Right cardiac atrium (tissue), 5 donors: ENCODE measurements around the gene IGF2BP3. TPM values are rescaled to one million over a fixed set of nuclear protein-coding genes. Genes with fewer than 3 reads are reported as not detected.

ENCODE experiments used
- ATAC-seq, 2 donors: fragments of 200-7000 bp; cut with Tn5 transposase; one replicate each; pipeline versions ENCODE4 v1.8.0 to v1.9.1; 2020; ENCODE audit warnings: moderate library complexity in 2 of 2, mild to moderate bottlenecking in 1 of 2
- DNase-seq, 3 donors: peaks; one replicate each; pipeline ENCODE4 v3.0.0-alpha.2; 2020
- H3K27ac ChIP-seq: one replicate; pipeline ENCODE4 v1.5.1; 2013; ENCODE audit warnings: mild to moderate bottlenecking, low read length, control low read depth, moderate library complexity
- H3K27me3 ChIP-seq: one replicate; pipeline ENCODE4 v1.6.1; 2013; ENCODE audit not compliant: control insufficient read depth, insufficient read depth
- H3K4me1 ChIP-seq: one replicate; pipeline ENCODE4 v1.6.1; 2013; ENCODE audit warnings: low read length; ENCODE audit not compliant: control insufficient read depth, insufficient read depth
- H3K4me3 ChIP-seq: one replicate; pipeline ENCODE4 v1.5.1; 2013; ENCODE audit warnings: low read length, control low read depth
- H3K9me3 ChIP-seq: one replicate; pipeline ENCODE4 v1.6.1; 2013; ENCODE audit warnings: low read length; ENCODE audit not compliant: control insufficient read depth
- WGBS: extraction: QIAGEN DNeasy Blood & Tissue Kit; methylation state at CpG from one replicate; pipeline ENCODE4 v1.1.7; 2013; 5-methylcytosine and 5-hydroxymethylcytosine counted together
- intact Hi-C, 4 donors: fragments of 100-400 bp; cut with DNase I; formaldehyde crosslinking; loops; one replicate each; pipeline versions ENCODE4 v1.11.0 to v1.14.0; 2022 to 2023
- polyA plus RNA-seq: library from polyadenylated mRNA; stranded (reverse); fragments of 200-250 nt; gene quantifications from one replicate; pipeline ENCODE4 v1.2.3, GENCODE V29; 2013
- total RNA-seq, 4 donors: library from RNA; stranded (reverse); fragmentation: NEBNext Ultra II Directional; extraction: Animal tissue kit (Norgen Biotek cat#: 25700); gene quantifications; one replicate each; pipeline ENCODE4 v1.2.1, GENCODE V29; 2021
- donor health status: healthy with polysubstance abuse.
- donor health status: DM: no; HTN: yes; CAD: no.
- donor health status: DM: no; HTN: no; CAD: no.
- donor health status: DM: no; HTN: yes; CAD: no; lungs with severe emphysema.
- donor health status: DM: yes; HTN: yes; CAD: no.

Gene IGF2BP3
- total and polyA plus RNA-seq, 5 donors: 0.02 to 0.22 (median 0.14) TPM; not detected in 2

- no peaks in the 10 kb centered on the region for H3K9me3 ChIP-seq
- DNase-seq (no peak), ATAC-seq (no peak)
- WGBS: 80% methylated on average over 6 of the region's 6 CpGs
- H3K4me3 ChIP-seq: no peak overlapping the region
- no peak overlapping the region for H3K27ac ChIP-seq
- intact Hi-C loops: no loop called here
- H3K27me3 ChIP-seq: peaks cover 3% of the 10 kb centered on the region
- H3K4me1 ChIP-seq: no peaks in the 10 kb centered on the region
Observed at GRCh38 chr7:23450518-23450917, 19.8 kb downstream of the IGF2BP3 start.

DNA sequence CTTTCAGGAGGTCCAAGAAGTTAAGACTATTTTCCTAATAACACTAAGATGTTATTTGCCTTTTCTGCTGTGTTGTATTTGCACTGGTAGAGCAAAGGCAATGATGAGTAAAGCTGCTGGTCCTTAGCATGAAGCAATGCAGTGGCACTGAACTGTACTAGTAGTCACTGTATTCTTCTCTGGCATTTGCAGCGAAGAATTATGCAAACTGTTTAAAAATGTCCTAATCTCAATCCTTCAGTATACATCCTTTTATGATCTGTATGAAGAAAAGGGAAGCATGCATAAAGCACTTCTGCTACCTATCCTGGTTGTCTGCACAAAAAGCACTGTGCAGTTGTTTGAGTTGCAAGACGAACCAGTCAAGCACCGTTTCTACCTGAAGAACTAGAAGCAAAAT lies 20.4 kb downstream of the IGF2BP3 start:
- intact Hi-C loops: no loop called here
- Histone ChIP-seq H3K4me1 (no peaks in the 10 kb centered on the region), H3K9me3 (no peaks in the 10 kb centered on the region), H3K27ac (no peak overlapping the region), H3K4me3 (no peak overlapping the region), H3K27me3 (peaks cover 3% of the 10 kb centered on the region)
- 83% methylated on average over 3 of the region's 3 CpGs for WGBS
- no peak for ATAC-seq
- DNase-seq: no peak

DNA sequence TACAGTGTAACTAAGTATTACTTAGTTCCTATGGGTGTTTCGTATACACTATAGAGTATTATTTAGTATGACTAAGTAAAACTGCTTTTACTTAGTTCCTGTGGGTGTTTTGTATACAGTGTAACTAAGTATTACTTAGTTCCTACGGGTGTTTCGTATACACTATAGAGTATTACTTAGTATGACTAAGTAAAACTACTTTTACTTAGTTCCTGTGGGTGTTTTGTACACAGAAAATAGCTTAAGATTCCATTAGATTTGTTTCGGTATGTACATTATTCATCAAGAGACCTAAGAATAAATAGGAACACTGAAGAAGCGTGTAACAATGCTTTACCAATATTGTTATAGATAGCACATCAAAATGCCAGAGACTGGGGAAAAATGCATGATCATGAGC lies 25.0 kb downstream of the IGF2BP3 start:
- Histone ChIP-seq H3K9me3 (no peaks in the 10 kb centered on the region), H3K27me3 (no peaks in the 10 kb centered on the region), H3K27ac (no peak overlapping the region), H3K4me3 (no peak overlapping the region), H3K4me1 (no peaks in the 10 kb centered on the region)
- ATAC-seq (no peak), DNase-seq (no peak)
- 83% methylated on average over 5 of the region's 5 CpGs for WGBS
- intact Hi-C loops: no loop called here

DNA sequence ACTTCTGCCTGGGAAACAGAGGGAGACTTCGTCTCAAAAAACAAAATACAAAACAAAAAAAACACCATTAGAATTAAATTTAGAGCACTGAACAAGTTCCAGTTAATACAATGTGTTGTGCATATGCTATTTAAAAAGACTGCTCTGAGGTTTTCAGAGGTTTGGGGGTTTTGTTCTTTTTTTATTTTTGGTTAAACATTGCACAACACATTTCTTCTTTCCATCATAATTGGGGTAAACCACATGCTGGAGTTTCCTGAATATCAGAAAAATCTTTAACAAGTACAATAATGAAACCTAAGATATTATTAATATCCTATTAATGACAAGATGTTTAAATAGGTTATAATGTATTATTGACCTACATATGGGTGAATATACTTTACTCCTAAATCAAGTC lies 26.3 kb downstream of the IGF2BP3 start:
- WGBS: 81% methylated on average over 1 of the region's 1 CpG

GRCh38 chr7:23438171-23438570 lies 32.1 kb downstream of the IGF2BP3 start:
- DNase-seq (no peak), ATAC-seq (no peak)
- 96% methylated on average over 4 of the region's 4 CpGs for WGBS
- Histone ChIP-seq H3K9me3 (no peaks in the 10 kb centered on the region), H3K4me3 (no peak overlapping the region), H3K27ac (no peak overlapping the region), H3K4me1 (no peaks in the 10 kb centered on the region), H3K27me3 (no peaks in the 10 kb centered on the region)
- intact Hi-C loops: no loop called here

More for the DNA sequence above, 26.3 kb downstream of the IGF2BP3 start:
- H3K4me3 ChIP-seq: no peak overlapping the region
- ATAC-seq: no peak
- H3K27ac ChIP-seq: no peak overlapping the region
- no peak for DNase-seq
- no peaks in the 10 kb centered on the region for H3K4me1 ChIP-seq
- intact Hi-C loops: no loop called here
- H3K9me3 ChIP-seq: no peaks in the 10 kb centered on the region
- no peaks in the 10 kb centered on the region for H3K27me3 ChIP-seq

DNA sequence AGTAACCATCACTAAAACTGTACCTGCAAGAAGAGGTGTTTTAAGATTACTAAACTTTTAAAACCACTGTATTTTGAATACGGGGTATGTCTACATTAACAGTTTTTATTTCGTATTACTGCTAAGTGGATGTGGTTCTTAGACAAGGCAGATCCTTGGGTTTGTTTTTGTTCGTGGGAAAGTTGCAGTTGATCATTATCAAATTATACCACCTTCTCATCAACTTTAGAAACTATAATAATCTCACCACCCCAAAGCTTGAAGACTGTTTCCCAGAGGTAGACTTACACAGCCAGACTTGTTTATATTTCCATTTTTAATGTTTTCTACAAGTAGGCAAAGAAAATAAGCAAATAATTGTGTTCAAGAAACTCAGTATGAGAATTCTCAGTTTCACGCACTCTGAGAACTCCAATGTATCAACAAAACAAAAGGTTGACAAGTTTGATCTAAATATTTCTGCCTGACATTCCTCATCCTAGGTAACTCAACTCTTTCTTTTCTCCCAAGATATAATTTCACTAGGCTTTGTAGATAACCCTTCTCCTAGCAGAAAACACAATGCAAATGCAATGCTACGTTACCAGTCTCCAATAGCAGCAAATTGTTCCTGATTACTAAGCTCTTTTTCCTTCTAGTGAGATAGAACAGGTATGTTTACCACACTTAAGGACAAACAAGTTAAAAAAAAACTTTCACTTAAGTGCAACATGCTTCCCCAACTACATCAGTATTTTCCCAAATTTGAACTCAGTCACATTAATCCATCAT lies 36.0 kb downstream of the IGF2BP3 start:
- H3K4me3 ChIP-seq: no peak overlapping the region
- H3K4me1 ChIP-seq: no peaks in the 10 kb centered on the region
- intact Hi-C loops: no loop called here
- ATAC-seq (no peak), DNase-seq (no peak)
- H3K9me3 ChIP-seq: no peaks in the 10 kb centered on the region
- WGBS: 89% methylated on average over 5 of the region's 5 CpGs
- H3K27me3 ChIP-seq: no peaks in the 10 kb centered on the region
- no peak overlapping the region for H3K27ac ChIP-seq

DNA sequence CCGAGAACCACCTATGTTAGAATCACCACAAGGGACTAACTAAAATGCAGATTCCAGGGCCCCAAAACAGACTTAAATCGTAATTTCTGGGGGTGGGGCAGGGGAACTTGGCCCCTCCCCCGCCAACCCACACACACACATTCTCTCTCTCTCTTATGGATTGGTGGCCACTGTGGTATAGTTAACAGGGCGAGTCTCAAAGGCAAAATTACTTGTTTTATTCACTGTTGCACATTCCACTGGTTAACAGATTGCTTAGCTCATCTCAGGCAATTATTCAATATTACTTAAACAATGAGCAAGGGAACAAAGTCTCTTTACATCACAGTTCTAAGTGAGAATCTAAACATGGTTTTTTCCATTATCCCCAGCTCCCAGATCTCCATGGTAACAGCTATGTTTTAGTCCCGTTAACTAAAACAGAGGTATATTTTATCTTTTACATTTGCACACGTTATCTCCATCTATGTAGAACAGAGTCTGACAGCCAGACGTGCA lies 38.5 kb downstream of the IGF2BP3 start:
- WGBS: 71% methylated on average over 7 of the region's 7 CpGs
- intact Hi-C loops: no loop called here
- Histone ChIP-seq H3K9me3 (no peaks in the 10 kb centered on the region), H3K4me3 (no peak overlapping the region), H3K4me1 (no peaks in the 10 kb centered on the region), H3K27me3 (no peaks in the 10 kb centered on the region), H3K27ac (no peak overlapping the region)
- ATAC-seq: no peak
- DNase-seq: no peak

- Histone ChIP-seq H3K4me1 (no peaks in the 10 kb centered on the region), H3K27me3 (no peaks in the 10 kb centered on the region), H3K4me3 (no peak overlapping the region), H3K27ac (no peak overlapping the region), H3K9me3 (no peaks in the 10 kb centered on the region)
- intact Hi-C loops: no loop called here
- ATAC-seq (no peak), DNase-seq (no peak)
- WGBS: 72% methylated on average over 4 of the region's 4 CpGs
Observed at GRCh38 chr7:23430893-23431259, 39.4 kb downstream of the IGF2BP3 start.

- no peak for DNase-seq
- Histone ChIP-seq H3K4me1 (no peaks in the 10 kb centered on the region), H3K27ac (no peak overlapping the region), H3K27me3 (no peaks in the 10 kb centered on the region), H3K4me3 (no peak overlapping the region), H3K9me3 (no peaks in the 10 kb centered on the region)
- 84% methylated on average over 3 of the region's 3 CpGs for WGBS
- ATAC-seq: no peak
- intact Hi-C loops: no loop called here
Observed at GRCh38 chr7:23426876-23427275, 43.4 kb downstream of the IGF2BP3 start.

GRCh38 chr7:23422909-23423308 lies 47.4 kb downstream of the IGF2BP3 start:
- intact Hi-C loops: no loop called here
- H3K27ac ChIP-seq: no peak overlapping the region
- no peaks in the 10 kb centered on the region for H3K27me3 ChIP-seq
- no peaks in the 10 kb centered on the region for H3K9me3 ChIP-seq
- ATAC-seq (peak; percentile 45 to 62), DNase-seq (no peak)
- no peaks in the 10 kb centered on the region for H3K4me1 ChIP-seq
- 29% methylated on average over 10 of the region's 10 CpGs for WGBS
- H3K4me3 ChIP-seq: no peak overlapping the region

DNA sequence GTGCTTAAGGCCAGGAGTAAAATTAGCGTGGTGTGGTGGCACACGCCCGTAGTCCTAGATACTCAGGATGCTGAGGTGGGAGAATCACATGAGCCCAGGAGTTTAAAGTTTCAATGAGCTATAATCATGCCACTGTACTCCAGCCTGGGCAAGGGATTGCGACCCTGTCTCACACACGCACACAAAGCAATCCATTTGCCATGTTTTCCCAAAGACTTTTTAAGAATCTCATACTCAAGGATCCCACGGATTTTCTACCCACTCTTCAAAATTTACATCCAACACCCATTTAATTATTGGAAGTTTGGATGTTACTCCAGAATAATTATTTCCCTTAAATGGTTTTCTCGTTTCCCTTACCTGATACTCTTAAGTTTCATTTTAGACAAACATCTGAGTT lies 47.9 kb downstream of the IGF2BP3 start:
- Histone ChIP-seq H3K9me3 (no peaks in the 10 kb centered on the region), H3K4me3 (no peak overlapping the region), H3K27ac (no peak overlapping the region), H3K27me3 (no peaks in the 10 kb centered on the region), H3K4me1 (no peaks in the 10 kb centered on the region)
- DNase-seq (no peak), ATAC-seq (no peak)
- 61% methylated on average over 7 of the region's 7 CpGs for WGBS
- intact Hi-C loops: no loop called here

DNA sequence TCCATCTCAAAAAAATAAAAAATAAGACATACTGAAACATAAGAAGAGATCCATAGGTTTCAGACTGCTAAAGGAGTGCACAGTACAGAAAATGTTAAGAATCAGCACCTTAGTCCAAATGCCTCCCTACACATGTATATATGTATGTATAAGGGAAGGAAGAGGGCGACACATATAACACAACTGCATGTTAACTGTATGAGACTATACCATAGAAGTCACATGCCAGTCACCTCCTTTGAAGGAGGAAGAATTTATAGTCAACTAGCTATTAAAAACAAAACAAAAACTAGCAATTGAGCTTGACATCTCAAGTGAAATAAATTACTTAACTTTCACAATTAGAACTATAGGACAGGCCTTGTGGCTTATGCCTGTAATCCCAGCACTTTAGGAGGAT lies 50.4 kb downstream of the IGF2BP3 start:
- Histone ChIP-seq H3K4me3 (no peak overlapping the region), H3K27me3 (no peaks in the 10 kb centered on the region), H3K4me1 (no peaks in the 10 kb centered on the region), H3K9me3 (no peaks in the 10 kb centered on the region), H3K27ac (no peak overlapping the region)
- WGBS: 98% methylated on average over 1 of the region's 1 CpG
- ATAC-seq (no peak), DNase-seq (no peak)
- intact Hi-C loops: no loop called here
